Measurements from ENCODE around the gene ZNF770.

GRCh38 chr15:35005933-35006332, 17.8 kb upstream of the ZNF770 start:
- no peak for TF ChIP-seq CTCF (conservative IDR thresholded peaks at IDR 0.05 in 1 of 2, IDR thresholded peaks at IDR 0.05 in 1 of 2; ENCODE audit: extremely low read depth in 1 of 2, insufficient read depth in 1 of 2, low read depth in 1 of 2, low read length in 2 of 2)
- TF ChIP-seq EZH2 (IDR thresholded peaks at IDR 0.05; ENCODE audit: borderline replicate concordance, low read length) = no peak

Measured in mammary epithelial cell (primary cell).